A673 (cell line): Measurements from ENCODE around the gene GALNT7. TPM values are rescaled to one million over a fixed set of nuclear protein-coding genes. Genes with fewer than 3 reads are reported as not detected.

Experiments
- BruUV-seq: library from RNA; stranded (reverse); fragments of 400-500 nt; replicated peaks from 2 replicates; lab custom pipeline; 2021; lab: Mats Ljungman, UMichigan
- CTCF ChIA-PET: fragments of 300-600 bp; sonication (Branson Sonifier 250); formaldehyde crosslinking; loops from one replicate; lab custom pipeline; 2022; ENCODE audit warnings: antibody characterized with exemption; lab: Charles Lee
- POLR2A ChIA-PET: fragments of 300-600 bp; sonication (Branson Sonifier 250); formaldehyde crosslinking; loops from one replicate; lab custom pipeline; 2022; ENCODE audit warnings: antibody characterized with exemption; ENCODE audit not compliant: low non-redundant PET; lab: Charles Lee
- DNase-seq: peaks from one replicate; pipeline ENCODE4 v3.0.0-alpha.2; 2015; ENCODE audit warnings: low spot score
- H3K27ac ChIP-seq: fragments of 200-600 bp; sonication (generic); 2 replicates; pipeline ENCODE4 v1.5.1; 2016; ENCODE audit warnings: mixed run types, low read depth, mild to moderate bottlenecking, mixed read lengths, antibody characterized with exemption, low read length; ENCODE audit not compliant: poor library complexity, severe bottlenecking
- H3K27me3 ChIP-seq: fragments of 200-600 bp; sonication (generic); replicated peaks from 2 replicates; pipeline ENCODE4 v1.6.1; 2017; ENCODE audit warnings: mixed run types, low read depth, mild to moderate bottlenecking, mixed read lengths, antibody characterized with exemption, low read length; ENCODE audit not compliant: insufficient read depth, poor library complexity
- H3K36me3 ChIP-seq: fragments of 200-600 bp; sonication (generic); 2 replicates; pipeline ENCODE4 v1.6.1; 2016; ENCODE audit warnings: mixed run types, mild to moderate bottlenecking, mixed read lengths, antibody characterized with exemption, low read length; ENCODE audit not compliant: insufficient read depth, poor library complexity, severe bottlenecking
- H3K4me1 ChIP-seq: fragments of 200-600 bp; sonication (generic); 2 replicates; pipeline ENCODE4 v1.6.1; 2017; ENCODE audit warnings: mixed run types, mild to moderate bottlenecking, mixed read lengths, antibody characterized with exemption, low read length; ENCODE audit not compliant: insufficient read depth, poor library complexity, severe bottlenecking
- H3K4me3 ChIP-seq: fragments of 200-600 bp; sonication (generic); 2 replicates; pipeline ENCODE4 v1.5.1; 2016; ENCODE audit warnings: low read depth, mixed run types, mild to moderate bottlenecking, mixed read lengths, low read length; ENCODE audit not compliant: poor library complexity, severe bottlenecking
- H3K9me3 ChIP-seq: fragments of 200-600 bp; sonication (generic); 2 replicates; pipeline ENCODE4 v1.6.1; 2016; ENCODE audit warnings: mixed run types, low read depth, mild to moderate bottlenecking, mixed read lengths, antibody characterized with exemption, low read length; ENCODE audit not compliant: poor library complexity, severe bottlenecking
- EZH2 ChIP-seq: fragments of 200-600 bp; sonication (generic); IDR thresholded peaks from 2 replicates; pipeline ENCODE4 v1.6.1; 2017; ENCODE audit warnings: borderline replicate concordance, low read depth, mild to moderate bottlenecking, mixed read lengths, antibody characterized with exemption, low read length; ENCODE audit not compliant: poor library complexity, severe bottlenecking
- intact Hi-C: fragments of 100-400 bp; cut with micrococcal nuclease; formaldehyde crosslinking; loops from one replicate; pipeline ENCODE4 v1.10.0; 2022; ENCODE audit not compliant: unreplicated experiment
- total RNA-seq: library from RNA; stranded (reverse); gene quantifications from 2 replicates; pipeline ENCODE4 v1.2.3, GENCODE V29; 2021
- TF ChIP-seq, protein P1 (sequence below): fragments of 300-800, 200-600 bp; sonication (generic); conservative IDR thresholded peaks from 2 replicates; pipeline ENCODE4 v1.5.1; 2017; ENCODE audit warnings: low read depth, mild to moderate bottlenecking, antibody characterized with exemption, low read length, moderate library complexity, mixed read lengths

The GALNT7 gene
- total RNA-seq, 1 experiment from 2014 or later, result 89.7 TPM

GRCh38 chr4:173237762-173238161 lies 69.2 kb downstream of the GALNT7 start:
- Histone ChIP-seq H3K27me3 (no peaks in the 10 kb centered on the region), H3K36me3 (no peaks in the 10 kb centered on the region), H3K9me3 (no peaks in the 10 kb centered on the region), H3K27ac (peak overlapping the region; percentile 28), H3K4me3 (no peak overlapping the region), H3K4me1 (peaks cover 40% of the 10 kb centered on the region)
- DNase-seq, result no peak
- TF ChIP-seq, protein P1, sequence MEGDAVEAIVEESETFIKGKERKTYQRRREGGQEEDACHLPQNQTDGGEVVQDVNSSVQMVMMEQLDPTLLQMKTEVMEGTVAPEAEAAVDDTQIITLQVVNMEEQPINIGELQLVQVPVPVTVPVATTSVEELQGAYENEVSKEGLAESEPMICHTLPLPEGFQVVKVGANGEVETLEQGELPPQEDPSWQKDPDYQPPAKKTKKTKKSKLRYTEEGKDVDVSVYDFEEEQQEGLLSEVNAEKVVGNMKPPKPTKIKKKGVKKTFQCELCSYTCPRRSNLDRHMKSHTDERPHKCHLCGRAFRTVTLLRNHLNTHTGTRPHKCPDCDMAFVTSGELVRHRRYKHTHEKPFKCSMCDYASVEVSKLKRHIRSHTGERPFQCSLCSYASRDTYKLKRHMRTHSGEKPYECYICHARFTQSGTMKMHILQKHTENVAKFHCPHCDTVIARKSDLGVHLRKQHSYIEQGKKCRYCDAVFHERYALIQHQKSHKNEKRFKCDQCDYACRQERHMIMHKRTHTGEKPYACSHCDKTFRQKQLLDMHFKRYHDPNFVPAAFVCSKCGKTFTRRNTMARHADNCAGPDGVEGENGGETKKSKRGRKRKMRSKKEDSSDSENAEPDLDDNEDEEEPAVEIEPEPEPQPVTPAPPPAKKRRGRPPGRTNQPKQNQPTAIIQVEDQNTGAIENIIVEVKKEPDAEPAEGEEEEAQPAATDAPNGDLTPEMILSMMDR, result no peak
- no peak for TF ChIP-seq EZH2
- CTCF ChIA-PET, result interaction anchor here (1.7 kb wide), 1 partner anchor 224 kb away, joined by 3 read pairs; no protein-coding TSS in a partner anchor
- intact Hi-C loops, result no loop called here
- POLR2A ChIA-PET, result no interaction called here
- BruUV-seq, result no TSS peak

DNA sequence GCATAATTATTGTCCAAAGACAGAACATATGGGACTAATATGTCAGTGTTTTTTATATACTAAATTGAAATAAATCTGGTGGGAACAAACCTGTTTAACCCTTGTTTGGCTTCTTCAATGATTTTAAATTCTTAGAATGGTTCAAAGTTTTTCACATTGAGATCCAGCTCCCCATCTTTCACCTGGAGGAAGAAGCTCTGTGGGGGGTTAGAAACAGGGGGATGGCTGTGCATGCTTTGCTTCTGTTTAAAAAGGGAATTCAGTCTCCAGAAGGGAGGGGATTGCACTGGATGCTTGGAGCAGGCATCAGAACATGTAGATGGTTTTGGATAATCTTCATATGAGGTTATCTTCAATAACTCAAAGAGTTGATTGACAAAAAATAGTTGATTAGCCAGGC lies 72.1 kb downstream of the GALNT7 start:
- Histone ChIP-seq H3K27ac (no peak overlapping the region), H3K27me3 (no peaks in the 10 kb centered on the region), H3K36me3 (no peaks in the 10 kb centered on the region), H3K9me3 (no peaks in the 10 kb centered on the region), H3K4me1 (peaks cover 62% of the 10 kb centered on the region), H3K4me3 (no peak overlapping the region)
- no TSS peak for BruUV-seq
- TF ChIP-seq, protein P1, result no peak
- TF ChIP-seq EZH2, result no peak
- intact Hi-C loops, result no loop called here
- ChIA-PET POLR2A (no interaction called here), CTCF (no interaction called here)
- DNase-seq, result no peak

DNA sequence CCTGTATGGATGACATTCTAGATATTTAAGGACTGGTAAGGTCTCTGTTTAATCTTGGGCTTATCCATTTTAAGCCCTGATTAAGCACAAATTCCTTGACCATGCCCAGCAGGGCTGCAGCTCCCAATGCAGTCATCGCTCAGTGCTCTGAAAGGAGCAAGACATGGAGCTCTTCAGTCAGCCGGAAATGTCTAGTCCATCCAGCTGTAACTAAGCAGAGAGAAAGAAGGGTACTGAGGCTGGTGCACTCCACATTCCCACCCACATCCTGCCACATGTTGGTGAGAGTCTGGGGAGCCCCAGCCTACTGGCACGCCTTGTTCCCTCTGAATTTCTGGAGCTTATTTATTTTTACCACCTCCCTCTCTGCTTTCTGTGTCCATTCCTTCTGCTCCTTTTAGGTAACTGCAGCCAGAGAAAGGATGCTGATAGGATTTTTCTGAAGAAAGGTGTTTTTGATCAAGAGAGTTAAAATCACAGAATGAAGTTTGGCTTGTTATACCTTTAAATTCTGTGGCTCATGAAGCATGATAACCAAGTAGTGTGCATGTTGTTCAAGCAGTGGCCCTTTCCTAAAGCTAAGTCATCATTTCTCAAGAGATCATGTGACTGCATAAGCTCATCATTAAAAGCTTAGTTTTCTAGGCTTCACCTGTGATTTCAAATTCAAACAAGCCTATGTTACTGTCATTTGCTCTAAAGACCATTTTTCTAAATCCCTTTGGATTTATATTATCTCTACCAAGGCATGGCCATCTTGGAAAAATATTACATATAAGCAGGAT lies 74.0 kb downstream of the GALNT7 start:
- Histone ChIP-seq H3K36me3 (no peaks in the 10 kb centered on the region), H3K4me1 (peaks cover 68% of the 10 kb centered on the region), H3K27ac (no peak overlapping the region), H3K4me3 (no peak overlapping the region), H3K27me3 (no peaks in the 10 kb centered on the region), H3K9me3 (no peaks in the 10 kb centered on the region)
- ChIA-PET POLR2A (no interaction called here), CTCF (no interaction called here)
- TF ChIP-seq EZH2, result no peak
- TF ChIP-seq, protein P1, result no peak
- BruUV-seq, result no TSS peak
- no peak for DNase-seq
- intact Hi-C loops, result no loop called here
